HepG2 (cell line): ENCODE measurements around the gene RASSF4. TPM values are rescaled to one million over a fixed set of nuclear protein-coding genes. Genes with fewer than 3 reads are reported as not detected.

Experiments used
- AKNA ChIP-seq: sonication (generic); formaldehyde crosslinking; IDR thresholded peaks from 2 replicates; pipeline ENCODE4 v1.4.0; 2020; ENCODE audit warnings: missing genetic modification reagents, borderline replicate concordance
- ATM ChIP-seq: fragments of 450-650 bp; IDR thresholded peaks from 2 replicates; pipeline ENCODE4 v1.7.1; 2017; ENCODE audit warnings: mild to moderate bottlenecking, borderline replicate concordance
- BRF2 ChIP-seq: sonication (generic); formaldehyde crosslinking; IDR thresholded peaks from 2 replicates; pipeline ENCODE4 v1.8.1; 2022; ENCODE audit warnings: mild to moderate bottlenecking, missing genetic modification reagents
- KDM5A ChIP-seq: fragments of 200-600 bp; sonication (generic); IDR thresholded peaks from 2 replicates; pipeline ENCODE4 v1.7.0; 2018; ENCODE audit warnings: antibody characterized with exemption, mild to moderate bottlenecking, low read length, borderline replicate concordance
- MAF1 ChIP-seq: sonication (generic); formaldehyde crosslinking; IDR thresholded peaks from 2 replicates; pipeline ENCODE4 v1.5.0; 2020; ENCODE audit warnings: missing genetic modification reagents, borderline replicate concordance
- MIER2 ChIP-seq: IDR thresholded peaks from 2 replicates; pipeline ENCODE4 v1.6.1; 2016; ENCODE audit warnings: missing biosample characterization, missing genetic modification reagents
- MTF2 ChIP-seq: sonication (generic); formaldehyde crosslinking; IDR thresholded peaks from 2 replicates; pipeline ENCODE4 v1.5.0; 2020; ENCODE audit warnings: missing genetic modification reagents, borderline replicate concordance
- NONO ChIP-seq, 2 experiments: fragments of 450-650 bp in 1 of 2; sonication (generic) in 1 of 2; formaldehyde crosslinking in 1 of 2; IDR thresholded peaks in 1 of 2; conservative IDR thresholded peaks in 1 of 2; 2 replicates each; pipeline versions ENCODE4 v1.6.1 to v1.8.0; 2017 to 2022; ENCODE audit warnings: mild to moderate bottlenecking in 1 of 2, missing genetic modification reagents in 1 of 2, moderate library complexity in 1 of 2
- ZFP1 ChIP-seq: IDR thresholded peaks from 2 replicates; pipeline ENCODE4 v1.6.1; 2016
- ZNF225 ChIP-seq: sonication (generic); formaldehyde crosslinking; IDR thresholded peaks from 2 replicates; pipeline ENCODE4 v1.4.0; 2020; ENCODE audit warnings: mild to moderate bottlenecking, missing genetic modification reagents
- ZNF317 ChIP-seq: sonication (generic); formaldehyde crosslinking; IDR thresholded peaks from 2 replicates; pipeline ENCODE4 v1.5.0; 2020; ENCODE audit warnings: mild to moderate bottlenecking, missing genetic modification reagents
- ZNF383 ChIP-seq: sonication (generic); formaldehyde crosslinking; IDR thresholded peaks from 2 replicates; pipeline ENCODE4 v1.4.0; 2020; ENCODE audit warnings: missing genetic modification reagents, mild to moderate bottlenecking, borderline replicate concordance
- ZNF512 ChIP-seq: sonication (generic); formaldehyde crosslinking; IDR thresholded peaks from 2 replicates; pipeline ENCODE4 v1.4.0; 2020; ENCODE audit warnings: mild to moderate bottlenecking, missing genetic modification reagents
- ZNF563 ChIP-seq: sonication (generic); formaldehyde crosslinking; IDR thresholded peaks from 2 replicates; pipeline ENCODE4 v1.8.0; 2022; ENCODE audit warnings: mild to moderate bottlenecking, moderate library complexity, missing genetic modification reagents
- ZNF609 ChIP-seq: sonication (generic); formaldehyde crosslinking; IDR thresholded peaks from 2 replicates; pipeline ENCODE4 v1.4.0; 2020; ENCODE audit warnings: mild to moderate bottlenecking, missing genetic modification reagents, borderline replicate concordance
- polyA plus RNA-seq, 8 experiments: library from polyadenylated mRNA; depleted of rRNA in 3 of 8; stranded (reverse) in 7 of 8; unstranded in 1 of 8; fragments of >200 nt; fragmentation: Illumina TruSeq in 4 of 8; extraction: Trizol in 4 of 8; gene quantifications; 2 replicates each; pipeline versions ENCODE4 v1.2.1 to v1.2.3, GENCODE V29; 2011 to 2016; ENCODE audit warnings: low read depth in 4 of 8, missing spikeins in 1 of 8, mixed read lengths in 1 of 8; ENCODE audit not compliant: insufficient read depth in 1 of 8
- total RNA-seq, 5 experiments: library from RNA; depleted of rRNA; stranded (reverse); fragments of >200 nt; fragmentation: Illumina TruSeq; extraction: Trizol; gene quantifications; 2 replicates each; pipeline ENCODE4 v1.2.3, GENCODE V29; 2016; ENCODE audit warnings: low read depth in 1 of 5

RASSF4 gene
- total and polyA plus RNA-seq, 2 of the 13 experiments (the other 11 are each of a cell fraction or from before 2014, with no cell fraction given) = 34.0 to 51.7 TPM

GRCh38 chr10:44976352-44977198 is 17.0 kb downstream of the RASSF4 start (continued):
- TF ChIP-seq BRF2 (CRISPR knock-in tag) (no peak), AKNA (no peak; the same call in 1 of the 2 replicates), MTF2 (CRISPR knock-in tag) (0 out of 2 replicates have a peak, but pooled peaks have one; percentile 10), ZNF512 (CRISPR knock-in tag) (no peak; the same call in 1 of the 2 replicates), ZNF563 (CRISPR knock-in tag) (peak; percentile 58), ZFP1 (CRISPR knock-in tag) (peak; percentile 21), ZNF383 (CRISPR knock-in tag) (no peak), MAF1 (CRISPR knock-in tag) (no peak), ATM (no peak), ZNF317 (CRISPR knock-in tag) (0 out of 2 replicates have a peak, but pooled peaks have one; percentile 1), NONO (IDR thresholded peaks at IDR 0.05) (no peak), NONO (CRISPR knock-in tag; conservative IDR thresholded peaks at IDR 0.05) (peak; percentile 59; the same call in 1 of the 2 replicates), ZNF609 (no peak), KDM5A (no peak), MIER2 (CRISPR knock-in tag) (no peak; the same call in none of the 2 replicates), ZNF225 (peak; percentile 71)
